ENCODE data around the gene ASB6.
"Not testable (repeated sequence)": the region's sequence is repeated elsewhere in the genome, so short reads cannot be mapped to it uniquely, and the experiment has no call there.

ASB6 gene

GRCh38 chr9:129648092-129648763 lies 6.3 kb upstream of the ASB6 start:
- DNase-seq = no peak
- in situ Hi-C loops (cut with MboI; ENCODE audit: low pct_unique_long_range_greater_than_20kb, low sequenced_read_pairs) = no loop called here

DNA sequence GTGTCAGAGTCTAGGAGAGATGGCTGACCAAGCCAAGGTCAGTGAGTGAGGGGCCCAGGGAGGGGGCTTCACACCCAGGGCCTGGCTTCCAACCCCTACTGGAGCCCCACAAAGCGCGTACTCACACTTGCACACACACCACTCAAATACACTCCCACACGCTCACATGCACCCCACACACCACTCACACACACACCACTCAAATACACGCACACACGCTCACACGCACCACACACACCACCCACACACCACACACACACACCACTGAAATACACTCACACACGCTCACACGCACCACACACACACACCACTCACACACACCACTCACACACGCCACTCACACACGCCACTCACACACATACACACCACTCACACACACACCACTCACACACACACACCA lies 5.7 kb upstream of the ASB6 start:
- in situ Hi-C loops (cut with MboI; ENCODE audit: low pct_unique_long_range_greater_than_20kb, low sequenced_read_pairs) = no loop called here

DNA sequence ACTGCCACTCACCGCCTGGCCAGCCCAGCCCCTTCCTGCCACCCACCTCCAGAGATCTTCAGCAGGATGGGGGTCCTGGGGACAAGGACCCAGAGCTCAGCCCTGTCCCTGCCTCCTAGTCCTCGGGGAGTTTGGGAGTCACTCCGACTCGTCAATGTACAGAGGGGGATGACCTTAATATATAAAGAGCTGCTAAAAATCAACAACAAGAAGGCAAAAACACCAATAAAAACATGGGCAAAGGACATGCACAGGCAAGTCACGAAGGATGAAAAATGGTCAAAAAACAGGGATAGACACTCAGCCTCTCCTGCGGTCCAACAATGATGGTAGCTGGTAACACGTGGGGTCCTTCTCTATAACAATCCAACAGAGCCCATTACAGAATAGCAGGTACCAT lies 4.7 kb upstream of the ASB6 start:
- in situ Hi-C loops (cut with MboI; ENCODE audit: low pct_unique_long_range_greater_than_20kb, low sequenced_read_pairs) = no loop called here
- no peak for DNase-seq

More for the DNA sequence above, 5.7 kb upstream of the ASB6 start:
- no peak for DNase-seq

- no peak for DNase-seq
- in situ Hi-C loops (cut with MboI; ENCODE audit: low pct_unique_long_range_greater_than_20kb, low sequenced_read_pairs) = no loop called here
Measured at GRCh38 chr9:129646252-129646651, 4.3 kb upstream of the ASB6 start.

DNA sequence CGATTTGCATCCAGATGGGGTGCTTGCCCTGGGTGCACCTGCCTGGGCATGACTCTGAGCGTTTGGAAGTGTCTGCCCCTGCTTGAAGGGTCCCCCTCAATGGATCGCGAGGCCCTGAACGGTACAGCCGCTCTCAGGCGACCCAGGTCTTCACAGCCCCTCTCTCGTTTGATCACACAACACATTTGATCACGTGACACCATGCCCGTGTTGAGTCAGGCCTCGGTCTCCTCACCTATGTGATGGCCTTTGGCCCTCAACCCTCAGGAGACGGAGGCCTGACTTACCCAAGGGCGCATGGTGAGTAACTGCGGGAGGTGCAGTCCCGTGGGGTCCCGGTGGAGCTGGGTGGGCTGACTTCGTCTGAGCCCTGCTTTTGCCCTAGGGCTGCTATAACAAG lies 3.0 kb upstream of the ASB6 start:
- in situ Hi-C loops (cut with MboI; ENCODE audit: low pct_unique_long_range_greater_than_20kb, low sequenced_read_pairs) = no loop called here
- no peak for DNase-seq

DNA sequence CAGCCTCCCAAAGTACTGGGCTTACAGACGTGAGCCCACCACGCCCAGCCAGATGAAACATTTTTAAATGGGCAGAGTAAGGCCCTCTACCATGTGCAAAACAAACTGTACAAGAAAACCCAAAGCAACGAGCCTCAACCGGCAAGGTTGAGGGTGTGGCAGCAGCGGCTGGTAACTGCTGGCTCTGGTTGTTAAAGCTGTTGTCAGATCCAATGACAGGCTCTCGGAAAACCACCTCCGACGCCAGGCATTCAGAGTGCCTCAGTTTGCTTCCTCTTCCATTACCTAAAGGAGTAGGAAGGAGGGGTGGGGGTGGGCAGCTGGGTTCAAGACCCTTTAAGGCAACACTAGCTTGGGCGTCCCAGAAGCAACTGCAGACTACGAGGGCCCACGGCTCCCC lies 2.4 kb upstream of the ASB6 start:
- no peak for DNase-seq
- in situ Hi-C loops (cut with MboI; ENCODE audit: low pct_unique_long_range_greater_than_20kb, low sequenced_read_pairs) = no loop called here

DNA sequence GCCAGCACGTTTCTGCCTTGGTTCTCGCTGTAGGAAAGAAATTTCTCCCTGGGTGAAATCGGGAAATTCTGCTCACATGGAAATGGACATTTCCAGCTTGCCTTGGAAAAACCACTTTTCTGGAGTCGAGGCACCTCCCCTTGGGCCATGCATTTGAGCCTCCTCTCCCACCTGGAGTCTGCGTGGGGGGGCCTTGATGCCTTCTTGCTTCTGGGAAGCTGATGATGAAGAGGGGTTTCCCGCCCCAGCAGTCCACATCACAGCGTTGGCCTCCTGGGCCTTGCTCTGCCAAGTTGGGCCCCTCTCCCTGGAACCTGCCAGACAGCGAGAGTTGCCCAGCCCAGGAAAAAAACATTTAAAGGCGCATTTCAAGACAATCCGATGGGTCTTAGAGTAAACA lies 1.8 kb upstream of the ASB6 start:
- in situ Hi-C loops (cut with MboI; ENCODE audit: low pct_unique_long_range_greater_than_20kb, low sequenced_read_pairs) = no loop called here
- DNase-seq = no peak

- DNase-seq = no peak
- in situ Hi-C loops (cut with MboI; ENCODE audit: low pct_unique_long_range_greater_than_20kb, low sequenced_read_pairs) = no loop called here
Measured at GRCh38 chr9:129640871-129641749, 841 bp downstream of the ASB6 start.

- in situ Hi-C loops (cut with MboI; ENCODE audit: low pct_unique_long_range_greater_than_20kb, low sequenced_read_pairs) = no loop called here
- DNase-seq = no peak
Measured at GRCh38 chr9:129640086-129640870, 1.7 kb downstream of the ASB6 start.

- in situ Hi-C loops (cut with MboI; ENCODE audit: low pct_unique_long_range_greater_than_20kb, low sequenced_read_pairs) = no loop called here
Measured at GRCh38 chr9:129639756-129640085, 2.2 kb downstream of the ASB6 start.

DNA sequence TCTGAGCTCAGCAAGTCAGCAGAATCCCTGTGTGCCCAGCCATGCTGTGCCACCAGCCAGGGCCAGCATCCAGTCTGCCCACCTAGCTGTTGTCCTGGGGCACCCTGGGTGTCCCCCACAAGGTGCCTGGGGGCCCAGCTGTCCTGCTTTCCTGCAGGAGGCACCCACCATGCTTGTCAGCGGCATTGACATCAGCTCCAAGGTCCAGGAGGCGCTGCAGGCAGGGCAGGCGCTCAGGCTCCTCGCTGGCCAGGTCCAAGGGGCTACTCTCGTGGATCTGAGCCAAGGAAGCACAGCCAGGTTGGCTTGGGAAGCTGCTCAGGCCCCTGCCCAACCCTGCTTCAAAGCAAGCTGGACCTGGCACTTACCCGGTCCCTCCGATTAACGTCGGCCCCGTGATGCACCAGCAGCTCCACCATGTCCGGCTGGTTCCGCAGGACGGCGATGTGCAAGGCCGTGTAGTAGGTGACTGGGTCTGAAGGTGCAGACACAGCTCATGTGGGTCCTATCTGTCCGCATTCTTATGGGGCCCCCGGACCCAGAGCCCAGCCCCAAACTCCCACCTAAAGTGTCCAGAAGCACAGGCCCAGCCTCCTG lies 2.8 kb downstream of the ASB6 start:
- in situ Hi-C loops (cut with MboI; ENCODE audit: low pct_unique_long_range_greater_than_20kb, low sequenced_read_pairs) = no loop called here
- no peak for DNase-seq

More at GRCh38 chr9:129639756-129640085, 2.2 kb downstream of the ASB6 start:
- no peak for DNase-seq

DNA sequence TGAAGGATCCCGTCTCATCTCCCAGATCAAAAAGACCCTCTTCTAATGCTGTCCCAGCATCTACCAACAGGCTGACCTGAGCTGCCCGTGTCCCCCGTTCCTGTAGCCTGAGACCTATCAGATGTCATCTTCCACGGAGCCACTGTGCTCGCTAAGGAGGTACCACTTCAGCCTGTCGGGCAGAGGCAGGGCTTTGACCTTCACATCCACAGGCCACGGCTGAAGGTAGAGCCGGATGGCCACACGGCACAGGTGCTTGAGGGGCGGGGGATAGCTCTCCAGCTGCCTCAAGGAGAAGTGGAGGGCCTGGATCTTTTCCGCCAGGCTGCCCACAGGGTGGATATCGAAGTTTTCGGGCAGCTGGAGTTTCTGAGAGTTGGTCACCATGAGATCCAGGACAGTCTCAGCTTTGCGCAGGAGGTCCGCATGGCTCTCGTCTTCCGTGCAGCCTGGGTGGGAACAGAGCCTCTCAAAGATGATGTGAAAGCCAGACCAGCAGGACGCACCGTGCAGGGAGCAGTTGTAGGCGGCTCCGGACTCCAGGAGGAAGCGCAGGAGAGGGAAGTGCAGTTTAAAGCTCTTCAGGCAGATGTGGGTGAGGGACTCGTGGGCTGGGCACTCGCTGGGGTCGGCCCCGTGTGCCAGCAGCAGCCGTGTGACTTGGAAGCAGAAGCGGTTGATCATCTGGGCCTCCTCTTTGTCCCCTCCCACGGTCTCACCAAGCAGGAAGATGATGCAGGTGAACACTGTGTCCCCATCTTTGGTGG lies 4.1 kb downstream of the ASB6 start:
- in situ Hi-C loops (cut with MboI; ENCODE audit: low pct_unique_long_range_greater_than_20kb, low sequenced_read_pairs) = no loop called here
- no peak for DNase-seq

DNA sequence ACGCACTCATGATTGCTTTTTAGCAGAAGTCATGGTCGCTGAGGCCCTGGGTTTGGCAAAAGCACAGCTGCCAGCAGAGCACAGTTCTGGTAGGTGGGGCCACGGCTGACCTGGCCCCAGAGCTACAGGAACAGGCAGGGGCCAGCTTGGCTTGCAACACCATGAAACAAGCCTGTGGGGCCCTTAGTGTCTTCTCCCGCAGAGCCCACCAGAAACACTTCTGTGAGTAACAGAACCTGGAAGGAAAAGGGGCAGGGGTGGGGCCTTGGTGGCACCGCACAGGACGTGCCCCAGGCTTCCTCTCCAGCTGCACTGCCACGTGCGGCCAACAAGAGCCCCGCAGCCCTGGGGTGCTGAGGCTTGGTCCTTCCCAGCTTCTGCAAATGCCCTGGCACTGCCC lies 4.8 kb downstream of the ASB6 start:
- in situ Hi-C loops (cut with MboI; ENCODE audit: low pct_unique_long_range_greater_than_20kb, low sequenced_read_pairs) = no loop called here
- DNase-seq = no peak

DNA sequence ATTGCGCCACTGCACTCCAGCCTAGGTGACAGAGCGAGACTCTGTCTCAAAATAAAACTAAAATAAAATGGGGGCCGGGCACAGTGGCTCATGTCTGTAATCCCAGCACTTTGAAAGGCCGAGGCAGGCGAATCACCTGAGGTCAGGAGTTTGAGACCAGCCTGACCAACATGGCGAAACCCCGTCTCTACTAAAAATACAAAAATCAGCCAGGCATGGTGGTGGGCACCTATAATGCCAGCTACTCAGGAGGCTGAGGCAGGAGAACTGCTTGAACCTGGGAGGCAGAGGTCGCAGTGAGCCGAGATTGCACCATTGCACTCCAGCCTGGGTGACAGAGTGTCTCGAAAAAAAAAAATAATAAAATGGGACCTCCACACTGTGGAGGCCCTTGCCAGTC lies 5.6 kb downstream of the ASB6 start:
- in situ Hi-C loops (cut with MboI; ENCODE audit: low pct_unique_long_range_greater_than_20kb, low sequenced_read_pairs); DNase-seq: not testable (repeated sequence)

GRCh38 chr9:129635099-129636065 lies 6.6 kb downstream of the ASB6 start:
- DNase-seq = no peak
- in situ Hi-C loops (cut with MboI; ENCODE audit: low pct_unique_long_range_greater_than_20kb, low sequenced_read_pairs) = no loop called here

- DNase-seq = no peak
- in situ Hi-C loops (cut with MboI; ENCODE audit: low pct_unique_long_range_greater_than_20kb, low sequenced_read_pairs) = no loop called here
Measured at GRCh38 chr9:129633848-129634247, 8.1 kb downstream of the ASB6 start.

DNA sequence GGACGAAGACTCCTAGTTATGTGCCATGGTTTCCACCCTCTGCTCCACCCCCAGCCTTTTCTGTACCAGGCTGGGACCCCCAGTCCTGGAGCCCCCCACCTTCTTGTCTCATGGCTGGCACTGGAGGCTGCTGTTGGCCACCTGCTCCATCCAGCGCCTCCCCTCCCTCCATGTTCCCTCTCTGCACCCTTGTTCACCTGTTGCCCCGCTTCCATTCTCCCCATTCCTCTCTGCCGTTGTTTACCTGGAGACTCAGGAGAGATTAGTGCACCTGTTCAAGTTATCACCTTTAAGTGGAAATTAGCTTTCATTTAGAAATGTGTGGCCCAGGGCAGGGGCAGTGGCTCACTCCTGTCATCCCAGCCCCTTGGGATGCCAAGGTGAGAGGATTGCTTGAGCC lies 8.7 kb downstream of the ASB6 start:
- in situ Hi-C loops (cut with MboI; ENCODE audit: low pct_unique_long_range_greater_than_20kb, low sequenced_read_pairs) = no loop called here
- DNase-seq = no peak

DNA sequence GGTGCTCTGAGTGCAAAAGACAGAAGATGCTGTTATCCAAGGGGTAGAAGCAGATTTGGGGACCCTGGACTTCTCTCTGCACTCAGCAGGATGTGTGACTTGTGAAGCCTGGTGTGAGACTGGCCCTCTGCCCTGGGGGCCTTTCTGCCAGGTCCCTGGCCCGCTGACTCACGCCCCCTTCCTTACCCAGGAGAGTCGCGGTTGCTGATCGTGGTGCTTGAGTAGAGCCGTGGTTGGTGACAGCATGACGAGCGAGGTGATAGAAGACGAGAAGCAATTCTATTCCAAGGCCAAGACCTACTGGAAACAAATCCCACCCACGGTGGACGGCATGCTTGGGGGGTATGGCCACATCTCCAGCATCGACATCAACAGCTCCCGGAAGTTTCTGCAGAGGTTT lies 9.5 kb downstream of the ASB6 start:
- DNase-seq = no peak
- in situ Hi-C loops (cut with MboI; ENCODE audit: low pct_unique_long_range_greater_than_20kb, low sequenced_read_pairs) = no loop called here

Measured in KBM-7 (cell line).